ENCODE measurements around the gene ST7.

DNA sequence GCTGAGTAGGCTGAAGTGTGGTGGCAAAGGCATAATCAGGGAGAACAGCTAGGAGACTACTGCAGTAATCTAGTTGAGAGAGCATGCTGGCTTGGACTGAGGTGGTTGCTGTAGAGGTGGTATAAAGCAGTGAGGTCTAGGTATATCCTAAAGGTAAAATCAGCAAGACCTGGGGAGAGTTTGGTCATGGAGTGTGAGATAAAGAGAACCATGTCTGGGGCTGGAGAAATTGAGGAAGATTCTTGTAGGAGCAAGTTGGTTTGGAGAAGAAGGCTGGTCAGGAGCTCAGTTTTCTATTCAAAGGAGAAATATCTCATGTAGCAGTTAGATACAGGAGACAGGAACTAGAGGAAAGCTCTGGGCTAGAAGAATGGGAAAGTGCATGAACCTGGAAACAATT lies 32.9 kb upstream of the ST7 start:
- TF ChIP-seq, protein P1, sequence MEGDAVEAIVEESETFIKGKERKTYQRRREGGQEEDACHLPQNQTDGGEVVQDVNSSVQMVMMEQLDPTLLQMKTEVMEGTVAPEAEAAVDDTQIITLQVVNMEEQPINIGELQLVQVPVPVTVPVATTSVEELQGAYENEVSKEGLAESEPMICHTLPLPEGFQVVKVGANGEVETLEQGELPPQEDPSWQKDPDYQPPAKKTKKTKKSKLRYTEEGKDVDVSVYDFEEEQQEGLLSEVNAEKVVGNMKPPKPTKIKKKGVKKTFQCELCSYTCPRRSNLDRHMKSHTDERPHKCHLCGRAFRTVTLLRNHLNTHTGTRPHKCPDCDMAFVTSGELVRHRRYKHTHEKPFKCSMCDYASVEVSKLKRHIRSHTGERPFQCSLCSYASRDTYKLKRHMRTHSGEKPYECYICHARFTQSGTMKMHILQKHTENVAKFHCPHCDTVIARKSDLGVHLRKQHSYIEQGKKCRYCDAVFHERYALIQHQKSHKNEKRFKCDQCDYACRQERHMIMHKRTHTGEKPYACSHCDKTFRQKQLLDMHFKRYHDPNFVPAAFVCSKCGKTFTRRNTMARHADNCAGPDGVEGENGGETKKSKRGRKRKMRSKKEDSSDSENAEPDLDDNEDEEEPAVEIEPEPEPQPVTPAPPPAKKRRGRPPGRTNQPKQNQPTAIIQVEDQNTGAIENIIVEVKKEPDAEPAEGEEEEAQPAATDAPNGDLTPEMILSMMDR (IDR thresholded peaks at IDR 0.05), result no peak
- TF ChIP-seq POLR2AphosphoS5 (IDR thresholded peaks at IDR 0.05; ENCODE audit: low read depth, low read length) (no peak), SIN3A (IDR thresholded peaks at IDR 0.05; ENCODE audit: borderline replicate concordance, insufficient read depth, low read depth, low read length) (no peak)

Measured in Panc1 (cell line).